MM.1S (cell line): ENCODE measurements around the gene MGARP.

Experiments
- EZH2 ChIP-seq: fragments of 300-600 bp; sonication (generic); optimal IDR thresholded peaks from 2 replicates; pipeline ENCODE3; 2017; ENCODE audit warnings: low read depth, mild to moderate bottlenecking, antibody characterized with exemption, low read length, mixed read lengths
- TF ChIP-seq, protein P1 (sequence below): fragments of 300-600 bp; sonication (generic); IDR thresholded peaks from 2 replicates; pipeline ENCODE4 v1.5.1; 2016; ENCODE audit warnings: antibody characterized with exemption, low read length, mixed read lengths

- TF ChIP-seq, protein P1, sequence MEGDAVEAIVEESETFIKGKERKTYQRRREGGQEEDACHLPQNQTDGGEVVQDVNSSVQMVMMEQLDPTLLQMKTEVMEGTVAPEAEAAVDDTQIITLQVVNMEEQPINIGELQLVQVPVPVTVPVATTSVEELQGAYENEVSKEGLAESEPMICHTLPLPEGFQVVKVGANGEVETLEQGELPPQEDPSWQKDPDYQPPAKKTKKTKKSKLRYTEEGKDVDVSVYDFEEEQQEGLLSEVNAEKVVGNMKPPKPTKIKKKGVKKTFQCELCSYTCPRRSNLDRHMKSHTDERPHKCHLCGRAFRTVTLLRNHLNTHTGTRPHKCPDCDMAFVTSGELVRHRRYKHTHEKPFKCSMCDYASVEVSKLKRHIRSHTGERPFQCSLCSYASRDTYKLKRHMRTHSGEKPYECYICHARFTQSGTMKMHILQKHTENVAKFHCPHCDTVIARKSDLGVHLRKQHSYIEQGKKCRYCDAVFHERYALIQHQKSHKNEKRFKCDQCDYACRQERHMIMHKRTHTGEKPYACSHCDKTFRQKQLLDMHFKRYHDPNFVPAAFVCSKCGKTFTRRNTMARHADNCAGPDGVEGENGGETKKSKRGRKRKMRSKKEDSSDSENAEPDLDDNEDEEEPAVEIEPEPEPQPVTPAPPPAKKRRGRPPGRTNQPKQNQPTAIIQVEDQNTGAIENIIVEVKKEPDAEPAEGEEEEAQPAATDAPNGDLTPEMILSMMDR: no peak
- no peak for TF ChIP-seq EZH2
Measured at GRCh38 chr4:139304920-139305319, 24.9 kb upstream of the MGARP start.
